Panc1 (cell line): ENCODE measurements around the gene LPIN2. TPM values are rescaled to one million over a fixed set of nuclear protein-coding genes. Genes with fewer than 3 reads are reported as not detected.

Experiments used
- ATAC-seq: fragments of 200-7000 bp; cut with Tn5 transposase; 2 replicates; pipeline ENCODE4 v1.9.1; 2020; ENCODE audit warnings: mild to moderate bottlenecking, moderate library complexity
- BruUV-seq: library from RNA; stranded (reverse); fragments of 400-500 nt; replicated peaks from 2 replicates; lab custom pipeline; 2021; lab: Mats Ljungman, UMichigan
- CTCF ChIA-PET: fragments of 300-600 bp; sonication (Branson Sonifier 250); formaldehyde crosslinking; loops from one replicate; lab custom pipeline; 2022; ENCODE audit warnings: antibody characterized with exemption; lab: Charles Lee
- POLR2A ChIA-PET: fragments of 300-600 bp; sonication (Branson Sonifier 250); formaldehyde crosslinking; loops from one replicate; lab custom pipeline; 2022; ENCODE audit warnings: antibody characterized with exemption; lab: Charles Lee
- DNase-seq: peaks from one replicate; pipeline ENCODE4 v3.0.0-alpha.2; 2010; ENCODE audit warnings: low read depth, low spot score
- H3K27ac ChIP-seq: 2 replicates; pipeline ENCODE4 v1.5.1; 2011; ENCODE audit warnings: mild to moderate bottlenecking, low read length, inconsistent platforms
- H3K27me3 ChIP-seq: fragments of 200-500 bp; sonication (Bioruptor generic); 2 replicates; pipeline ENCODE4 v1.6.0; 2014; ENCODE audit warnings: low read length, inconsistent platforms; ENCODE audit not compliant: control insufficient read depth, insufficient read depth
- H3K36me3 ChIP-seq: fragments of 200-500 bp; sonication (Bioruptor generic); 2 replicates; pipeline ENCODE4 v1.5.1; 2014; ENCODE audit warnings: inconsistent platforms, mild to moderate bottlenecking, low read length, moderate library complexity; ENCODE audit not compliant: control insufficient read depth, insufficient read depth
- H3K4me1 ChIP-seq: 2 replicates; pipeline ENCODE4 v1.5.1; 2011; ENCODE audit warnings: inconsistent platforms, mild to moderate bottlenecking, low read length, moderate library complexity; ENCODE audit not compliant: control insufficient read depth, insufficient read depth
- H3K4me3 ChIP-seq, 2 experiments: 2 replicates each; pipeline ENCODE4 v1.5.1; 2011 to 2012; ENCODE audit warnings: low read depth in 2 of 2, low read length in 2 of 2, mild to moderate bottlenecking in 2 of 2, inconsistent platforms in 1 of 2, moderate library complexity in 1 of 2
- H3K9me3 ChIP-seq: fragments of 200-500 bp; sonication (Bioruptor generic); 2 replicates; pipeline ENCODE4 v1.5.1; 2014; ENCODE audit warnings: low read depth, mild to moderate bottlenecking, inconsistent platforms, low read length, moderate library complexity; ENCODE audit not compliant: control insufficient read depth, insufficient read depth
- POLR2AphosphoS5 ChIP-seq: IDR thresholded peaks from 2 replicates; pipeline ENCODE4 v1.6.1; 2012; ENCODE audit warnings: mild to moderate bottlenecking, low read depth, low read length, moderate library complexity
- REST ChIP-seq, 2 experiments: IDR thresholded peaks; 2 replicates each; pipeline ENCODE4 v1.6.1; 2011 to 2012; ENCODE audit warnings: low read depth in 2 of 2, control low read depth in 1 of 2, low read length in 1 of 2, mild to moderate bottlenecking in 1 of 2, moderate library complexity in 1 of 2; ENCODE audit not compliant: insufficient read depth in 1 of 2
- SIN3A ChIP-seq: IDR thresholded peaks from 2 replicates; pipeline ENCODE4 v1.6.1; 2012; ENCODE audit warnings: low read depth, mild to moderate bottlenecking, low read length, moderate library complexity, borderline replicate concordance; ENCODE audit not compliant: insufficient read depth
- TCF7L2 ChIP-seq: IDR thresholded peaks from 2 replicates; pipeline ENCODE4 v1.6.1; 2011; ENCODE audit warnings: mild to moderate bottlenecking, low read depth, low read length, inconsistent platforms
- in situ Hi-C: cut with HindIII; loops from 2 replicates; pipeline ENCODE4 v1.10.0; 2016; ENCODE audit warnings: low sequenced_read_pairs, low pct_unique_long_range_greater_than_20kb
- intact Hi-C: fragments of 100-400 bp; cut with micrococcal nuclease; formaldehyde crosslinking; loops from one replicate; pipeline ENCODE4 v1.10.0; 2022; ENCODE audit not compliant: unreplicated experiment
- total RNA-seq: library from RNA; stranded (reverse); gene quantifications from one replicate; pipeline ENCODE4 v1.2.1, GENCODE V29; 2021; ENCODE audit not compliant: unreplicated experiment
- TF ChIP-seq, protein P1 (sequence below): fragments of 450-650 bp; IDR thresholded peaks from 2 replicates; pipeline ENCODE4 v1.5.1; 2017; ENCODE audit warnings: mild to moderate bottlenecking

The LPIN2 gene
- total RNA-seq, 1 experiment from 2014 or later, result 38.3 TPM

GRCh38 chr18:2969695-2970094 is 43.2 kb downstream of the LPIN2 start:
- POLR2A ChIA-PET, result no interaction called here
- TF ChIP-seq SIN3A (no peak), TCF7L2 (no peak), POLR2AphosphoS5 (no peak), REST (IDR thresholded peaks at IDR 0.05; ENCODE audit: insufficient read depth in 1 of 2, low read depth in 2 of 2, low read length in 1 of 2) (no peak)
- TF ChIP-seq, protein P1, sequence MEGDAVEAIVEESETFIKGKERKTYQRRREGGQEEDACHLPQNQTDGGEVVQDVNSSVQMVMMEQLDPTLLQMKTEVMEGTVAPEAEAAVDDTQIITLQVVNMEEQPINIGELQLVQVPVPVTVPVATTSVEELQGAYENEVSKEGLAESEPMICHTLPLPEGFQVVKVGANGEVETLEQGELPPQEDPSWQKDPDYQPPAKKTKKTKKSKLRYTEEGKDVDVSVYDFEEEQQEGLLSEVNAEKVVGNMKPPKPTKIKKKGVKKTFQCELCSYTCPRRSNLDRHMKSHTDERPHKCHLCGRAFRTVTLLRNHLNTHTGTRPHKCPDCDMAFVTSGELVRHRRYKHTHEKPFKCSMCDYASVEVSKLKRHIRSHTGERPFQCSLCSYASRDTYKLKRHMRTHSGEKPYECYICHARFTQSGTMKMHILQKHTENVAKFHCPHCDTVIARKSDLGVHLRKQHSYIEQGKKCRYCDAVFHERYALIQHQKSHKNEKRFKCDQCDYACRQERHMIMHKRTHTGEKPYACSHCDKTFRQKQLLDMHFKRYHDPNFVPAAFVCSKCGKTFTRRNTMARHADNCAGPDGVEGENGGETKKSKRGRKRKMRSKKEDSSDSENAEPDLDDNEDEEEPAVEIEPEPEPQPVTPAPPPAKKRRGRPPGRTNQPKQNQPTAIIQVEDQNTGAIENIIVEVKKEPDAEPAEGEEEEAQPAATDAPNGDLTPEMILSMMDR, result no peak
- H3K4me1 ChIP-seq, result peaks cover 48% of the 10 kb centered on the region
- no peaks in the 10 kb centered on the region for H3K9me3 ChIP-seq
- no peak overlapping the region for H3K4me3 ChIP-seq
- BruUV-seq, result no TSS peak
- ATAC-seq (no peak), DNase-seq (no peak)
- intact Hi-C loops (loop anchor here (10.0 kb wide), 1 partner anchor 55 kb away; no protein-coding TSS in a partner anchor), in situ Hi-C loops (no loop called here)
- H3K27ac ChIP-seq, result peak overlapping the region; percentile 66
- CTCF ChIA-PET, result interaction anchor here (0.6 kb wide), 1 partner anchor 64 kb away, joined by 3 read pairs; no protein-coding TSS in a partner anchor
- no peaks in the 10 kb centered on the region for H3K36me3 ChIP-seq
- H3K27me3 ChIP-seq, result no peaks in the 10 kb centered on the region

GRCh38 chr18:2968606-2969005 is 44.3 kb downstream of the LPIN2 start:
- ATAC-seq (no peak), DNase-seq (no peak)
- H3K27me3 ChIP-seq, result no peaks in the 10 kb centered on the region
- TF ChIP-seq, protein P1, result no peak
- TF ChIP-seq TCF7L2 (no peak), SIN3A (no peak), REST (IDR thresholded peaks at IDR 0.05; ENCODE audit: insufficient read depth in 1 of 2, low read depth in 2 of 2, low read length in 1 of 2) (no peak), POLR2AphosphoS5 (no peak)
- POLR2A ChIA-PET, result no interaction called here
- no peak overlapping the region for H3K4me3 ChIP-seq
- CTCF ChIA-PET, result no interaction called here
- H3K9me3 ChIP-seq, result no peaks in the 10 kb centered on the region
- in situ Hi-C loops (no loop called here), intact Hi-C loops (loop anchor here (10.0 kb wide), 1 partner anchor 56 kb away; no protein-coding TSS in a partner anchor)
- peak overlapping the region; percentile 66; the same call in 1 of the 2 replicates for H3K27ac ChIP-seq
- peaks cover 44% of the 10 kb centered on the region for H3K4me1 ChIP-seq
- BruUV-seq, result no TSS peak
- no peaks in the 10 kb centered on the region for H3K36me3 ChIP-seq
